Cardiac fibroblast (primary cell): ENCODE results near the gene BPIFA2.
"Not testable (repeated sequence)": the region's sequence is repeated elsewhere in the genome, so short reads cannot be mapped to it uniquely, and the experiment has no call there.

Experiments used
- DNase-seq, 2 donors: peaks; one replicate each; pipeline versions ENCODE4 v3.0.0 to v3.0.0-alpha.2; 2010; ENCODE audit warnings: low read depth in 2 of 2
- H3K4me3 ChIP-seq, 2 donors: replicated peaks in 1 of 2; 1 replicate in 1 of 2; 2 replicates in 1 of 2; pipeline ENCODE4 v1.5.1; 2011; ENCODE audit warnings: low read depth in 2 of 2, low read length in 2 of 2, mild to moderate bottlenecking in 2 of 2, moderate library complexity in 1 of 2
- TF ChIP-seq, protein P1 (sequence below): IDR thresholded peaks from one replicate; pipeline ENCODE4 v1.5.1; 2011; ENCODE audit warnings: low read depth, mild to moderate bottlenecking, low read length, inconsistent platforms

The BPIFA2 gene

GRCh38 chr20:33178726-33179125 lies 10.8 kb downstream of the BPIFA2 start:
- TF ChIP-seq, protein P1, sequence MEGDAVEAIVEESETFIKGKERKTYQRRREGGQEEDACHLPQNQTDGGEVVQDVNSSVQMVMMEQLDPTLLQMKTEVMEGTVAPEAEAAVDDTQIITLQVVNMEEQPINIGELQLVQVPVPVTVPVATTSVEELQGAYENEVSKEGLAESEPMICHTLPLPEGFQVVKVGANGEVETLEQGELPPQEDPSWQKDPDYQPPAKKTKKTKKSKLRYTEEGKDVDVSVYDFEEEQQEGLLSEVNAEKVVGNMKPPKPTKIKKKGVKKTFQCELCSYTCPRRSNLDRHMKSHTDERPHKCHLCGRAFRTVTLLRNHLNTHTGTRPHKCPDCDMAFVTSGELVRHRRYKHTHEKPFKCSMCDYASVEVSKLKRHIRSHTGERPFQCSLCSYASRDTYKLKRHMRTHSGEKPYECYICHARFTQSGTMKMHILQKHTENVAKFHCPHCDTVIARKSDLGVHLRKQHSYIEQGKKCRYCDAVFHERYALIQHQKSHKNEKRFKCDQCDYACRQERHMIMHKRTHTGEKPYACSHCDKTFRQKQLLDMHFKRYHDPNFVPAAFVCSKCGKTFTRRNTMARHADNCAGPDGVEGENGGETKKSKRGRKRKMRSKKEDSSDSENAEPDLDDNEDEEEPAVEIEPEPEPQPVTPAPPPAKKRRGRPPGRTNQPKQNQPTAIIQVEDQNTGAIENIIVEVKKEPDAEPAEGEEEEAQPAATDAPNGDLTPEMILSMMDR = no peak
- DNase-seq = no peak
- no peak overlapping the region for H3K4me3 ChIP-seq

GRCh38 chr20:33180169-33180568 lies 12.2 kb downstream of the BPIFA2 start:
- H3K4me3 ChIP-seq = no peak overlapping the region
- TF ChIP-seq, protein P1 = no peak
- DNase-seq = no peak

GRCh38 chr20:33181482-33182093 lies 13.6 kb downstream of the BPIFA2 start:
- TF ChIP-seq, protein P1 = no peak
- no peak overlapping the region for H3K4me3 ChIP-seq
- DNase-seq = no peak

- TF ChIP-seq, protein P1 = no peak
- no peak for DNase-seq
- no peak overlapping the region for H3K4me3 ChIP-seq
Measured at GRCh38 chr20:33183312-33183711, 15.4 kb downstream of the BPIFA2 start.

DNA sequence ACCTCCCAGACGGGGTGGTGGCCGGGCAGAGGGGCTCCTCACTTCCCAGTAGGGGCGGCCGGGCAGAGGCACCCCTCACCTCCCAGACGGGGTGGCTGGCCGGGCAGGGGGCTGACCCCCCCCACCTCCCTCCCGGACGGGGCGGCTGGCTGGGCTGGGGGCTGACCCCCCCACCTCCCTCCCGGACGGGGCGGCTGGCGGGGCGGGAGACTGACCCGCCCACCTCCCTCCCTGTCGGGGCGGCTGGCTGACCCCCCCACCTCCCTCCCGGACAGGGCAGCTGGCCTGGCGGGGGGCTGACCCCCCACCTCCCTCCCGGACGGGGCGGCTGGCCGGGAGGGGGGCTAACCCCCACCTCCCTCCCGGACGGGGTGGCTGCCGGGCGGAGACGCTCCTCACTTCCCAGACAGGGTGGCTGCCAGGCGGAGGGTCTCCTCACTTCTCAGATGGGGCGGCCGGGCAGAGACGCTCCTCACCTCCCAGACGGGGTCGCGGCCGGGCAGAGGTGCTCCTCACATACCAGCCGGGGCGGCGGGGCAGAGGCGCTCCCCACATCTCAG lies 17.2 kb downstream of the BPIFA2 start:
- DNase-seq, H3K4me3 ChIP-seq: not testable (repeated sequence)

GRCh38 chr20:33187491-33187890 lies 19.5 kb downstream of the BPIFA2 start:
- DNase-seq = no peak
- no peak overlapping the region for H3K4me3 ChIP-seq
- TF ChIP-seq, protein P1 = no peak

GRCh38 chr20:33188421-33188820 lies 20.5 kb downstream of the BPIFA2 start:
- H3K4me3 ChIP-seq = no peak overlapping the region
- DNase-seq = no peak
- TF ChIP-seq, protein P1 = no peak
